ENCODE data around the gene PLEKHN1. TPM values are rescaled to one million over a fixed set of nuclear protein-coding genes. Genes with fewer than 3 reads are reported as not detected.
A peak's percentile ranks its signal among the peaks of the same experiment; 100 is the strongest.

The PLEKHN1 gene
- total and polyA plus RNA-seq, 7 experiments from 2014 or later, result 0.18 to 3.0 (median 0.83) TPM; not detected in 1

DNA sequence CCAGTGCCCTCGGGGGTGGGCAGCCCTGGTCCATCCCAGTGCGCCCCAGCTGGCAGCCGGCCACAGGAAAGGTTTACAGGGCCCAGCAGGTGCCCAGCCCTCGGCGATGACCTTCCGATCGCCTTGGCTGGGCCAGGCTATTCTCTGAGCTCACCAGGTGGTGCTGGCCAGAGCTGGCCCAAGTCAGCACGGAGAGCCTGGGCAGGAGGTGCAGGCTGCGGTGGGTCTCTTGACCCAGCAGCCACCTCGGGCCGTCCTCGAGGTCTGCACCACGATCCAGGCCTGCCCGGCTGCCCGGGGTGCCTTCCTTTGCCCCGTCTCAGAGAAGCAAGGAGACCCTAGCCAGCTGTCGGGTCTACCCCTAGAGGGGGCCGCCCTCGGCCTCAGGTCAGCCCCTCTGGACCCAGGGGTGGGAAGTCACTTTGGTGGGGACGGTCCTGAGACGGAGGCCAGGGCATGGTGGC is 15.2 kb downstream of the PLEKHN1 start:
- Histone ChIP-seq H3K27ac (ENCODE audit: low read depth, low read length) (no peak overlapping the region), H3K4me1 (ENCODE audit: control insufficient read depth in 2 of 2, insufficient read depth in 2 of 2, low read length in 2 of 2) (no peaks in the 10 kb centered on the region), H3K36me3 (ENCODE audit: control insufficient read depth in 2 of 3, insufficient read depth in 3 of 3, low read length in 3 of 3) (no peaks in the 10 kb centered on the region), H3K27me3 (ENCODE audit: control insufficient read depth in 2 of 2, insufficient read depth in 2 of 2, low read length in 2 of 2) (no peaks in the 10 kb centered on the region), H3K9me3 (ENCODE audit: control insufficient read depth in 2 of 3, low read length in 3 of 3) (no peaks in the 10 kb centered on the region), H3K4me3 (ENCODE audit: low read length) (no peak overlapping the region)
- Mint-ChIP-seq H3K4me3 (no peak overlapping the region), H3K4me1 (peaks cover 0 to 4% (median 0%) of the 10 kb centered on the region in 7 donors), H3K36me3 (no peaks in the 10 kb centered on the region), H3K27ac (no peak overlapping the region), H3K9me3 (peaks cover 0 to 3% (median 0%) of the 10 kb centered on the region in 11 donors), H3K27me3 (peaks cover 7 to 30% (median 16%) of the 10 kb centered on the region in 5 donors)
- DNase-seq (peak in 1 of 9 donors; percentile 6), ATAC-seq (no peak)
- POLR2A ChIA-PET, result interaction anchor here (1.2 kb wide), 1 partner anchor 141 kb away, joined by 3 read pairs; no protein-coding TSS in a partner anchor
- intact Hi-C loops (cut with micrococcal nuclease), result loop anchor here in 1 of 2 donors (5.0 kb wide), 1 partner anchor 311 kb away; no protein-coding TSS in a partner anchor
- CTCF ChIA-PET, result interaction anchor here (1.4 to 4.7 kb wide), 2 partner anchors 80 to 83 kb away, joined by 3 to 38 read pairs; no protein-coding TSS in a partner anchor

DNA sequence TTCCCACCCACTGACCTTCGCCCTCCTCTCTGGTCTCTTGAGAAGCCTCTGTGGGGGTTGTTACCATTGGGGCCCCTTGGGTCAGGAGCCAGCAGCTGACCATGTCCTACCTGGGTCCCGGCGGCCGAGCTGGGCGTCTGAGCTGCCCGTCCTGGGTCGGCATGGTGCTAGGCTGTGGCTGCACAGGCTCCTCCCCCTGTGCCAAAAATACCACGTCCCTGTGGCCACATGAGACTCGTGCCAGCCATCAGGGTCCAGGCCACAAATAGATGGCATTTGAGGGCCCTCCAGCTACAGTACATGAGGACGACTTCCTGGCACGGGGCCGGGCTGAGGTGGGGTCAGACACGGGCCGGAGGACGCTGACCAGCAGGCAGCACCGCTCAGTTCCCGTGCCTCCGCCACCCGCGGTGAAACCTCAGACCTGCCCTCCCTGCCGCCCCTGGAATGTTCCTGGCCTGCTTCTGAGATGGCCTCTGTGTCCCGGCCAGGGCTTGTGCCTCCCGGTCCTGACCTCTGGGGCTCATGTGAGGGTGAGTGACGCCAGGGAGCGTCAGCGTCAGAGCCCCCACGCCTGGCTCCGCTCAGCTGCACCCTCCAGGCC is 15.8 kb downstream of the PLEKHN1 start, which contains the start of gene PERM1:
TSS of gene PERM1 (minus strand) at position 139 of the 604 bp plus-strand sequence. CDS start 1,064 bp downstream, outside the sequence.
- no peak for ATAC-seq
- intact Hi-C loops (cut with micrococcal nuclease), result loop anchor here in 1 of 2 donors (5.0 kb wide), 1 partner anchor 310 kb away; no protein-coding TSS in a partner anchor
- Mint-ChIP-seq H3K4me3 (no peak within 1 kb of the TSS), H3K9me3 (peaks cover 0 to 3% (median 0%) of the 10 kb centered on the region in 11 donors), H3K27ac (no peak within 1 kb of the TSS), H3K27me3 (peaks cover 7 to 30% (median 16%) of the 10 kb centered on the region in 5 donors), H3K36me3 (no peaks in the 10 kb centered on the region), H3K4me1 (peaks cover 0 to 4% (median 0%) of the 10 kb centered on the region in 7 donors)
- no peaks in the 10 kb centered on the region for H3K4me1 ChIP-seq (ENCODE audit: control insufficient read depth in 2 of 2, insufficient read depth in 2 of 2, low read length in 2 of 2)
- no peak within 1 kb of the TSS for H3K4me3 ChIP-seq (ENCODE audit: low read length)
- DNase-seq, result peak in 1 of 9 donors; percentile 5
- no peaks in the 10 kb centered on the region for H3K36me3 ChIP-seq (ENCODE audit: control insufficient read depth in 2 of 3, insufficient read depth in 3 of 3, low read length in 3 of 3)
- H3K27ac ChIP-seq (ENCODE audit: low read depth, low read length), result no peak within 1 kb of the TSS
- CTCF ChIA-PET, result interaction anchor here (1.0 to 4.7 kb wide), 2 partner anchors 15 to 82 kb away, joined by 3 to 38 read pairs; no protein-coding TSS in a partner anchor
- POLR2A ChIA-PET, result interaction anchor here (1.2 kb wide), 1 partner anchor 140 kb away, joined by 3 read pairs; no protein-coding TSS in a partner anchor
- H3K9me3 ChIP-seq (ENCODE audit: control insufficient read depth in 2 of 3, low read length in 3 of 3), result no peaks in the 10 kb centered on the region
- no peaks in the 10 kb centered on the region for H3K27me3 ChIP-seq (ENCODE audit: control insufficient read depth in 2 of 2, insufficient read depth in 2 of 2, low read length in 2 of 2)

DNA sequence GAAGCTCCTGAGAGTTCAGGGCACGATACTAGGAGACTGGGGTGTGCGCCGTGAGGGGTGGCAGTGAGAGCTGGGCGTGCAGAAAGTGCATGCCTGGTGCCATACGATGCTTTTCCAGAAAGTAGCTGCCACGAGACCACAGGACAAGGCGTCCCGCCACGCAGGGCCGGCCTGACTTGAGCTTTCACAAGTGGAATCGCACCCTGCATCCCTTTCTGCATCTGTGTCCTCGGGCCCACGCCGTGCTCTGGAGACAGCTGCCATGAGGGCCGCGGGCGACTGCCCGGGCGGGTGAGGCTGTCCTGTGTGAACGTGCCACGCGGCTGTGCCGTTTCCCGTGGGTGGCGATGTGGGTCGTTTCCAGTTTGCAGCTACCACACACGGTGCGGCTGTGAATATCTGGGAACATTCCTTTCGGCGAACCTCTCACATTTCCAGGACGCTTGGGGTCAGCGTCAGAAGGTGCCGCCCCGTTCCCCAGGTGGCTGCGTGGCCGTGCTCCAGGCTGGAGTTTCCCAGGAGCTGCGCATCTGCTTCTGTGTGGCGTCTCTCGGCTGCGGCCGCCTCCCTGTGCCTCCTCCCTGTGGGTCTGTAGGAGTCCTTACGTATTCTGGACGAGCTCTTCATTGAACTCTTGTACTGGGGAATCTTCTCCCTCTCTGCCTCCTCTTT is 16.6 kb downstream of the PLEKHN1 start:
- no peak for ATAC-seq

DNA sequence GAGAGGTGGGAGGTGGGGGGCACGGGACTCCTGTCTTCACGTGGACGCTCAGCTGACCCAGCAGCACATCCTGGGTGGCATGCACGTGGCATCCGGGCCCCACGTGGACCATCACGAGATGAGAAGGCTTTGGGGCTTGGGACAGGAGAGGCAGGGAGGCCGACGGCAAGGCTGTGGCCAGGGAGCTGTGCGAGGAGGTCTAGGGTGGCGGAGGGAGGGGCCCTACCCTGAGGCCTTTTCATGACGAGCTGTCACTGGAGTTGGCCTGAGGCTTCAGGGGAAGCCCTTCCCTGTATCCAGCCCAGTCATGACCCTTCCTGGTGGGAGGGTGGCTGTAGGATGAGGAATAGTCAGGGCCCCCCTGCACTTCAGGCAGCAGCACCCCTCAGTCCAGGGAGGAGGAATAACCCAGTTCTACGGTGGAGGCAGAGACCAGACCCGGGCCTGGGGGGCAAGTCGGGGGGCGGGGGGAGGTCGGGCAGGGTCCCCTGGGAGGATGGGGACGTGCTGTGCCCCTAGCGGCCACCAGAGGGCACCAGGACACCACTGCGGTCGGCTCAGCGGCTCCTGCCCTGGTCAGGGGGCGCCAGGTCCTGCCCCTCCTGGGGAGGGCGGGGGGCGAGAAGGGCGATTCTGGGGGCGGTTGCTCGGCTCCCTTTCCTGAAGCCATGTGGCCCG is 17.7 kb downstream of the PLEKHN1 start:
- intact Hi-C loops (cut with micrococcal nuclease), result loop anchor here (1.0 to 5.0 kb wide), 5 partner anchors 17 to 309 kb away; no protein-coding TSS in a partner anchor
- POLR2A ChIA-PET, result no interaction called here
- Histone ChIP-seq H3K9me3 (ENCODE audit: control insufficient read depth in 2 of 3, low read length in 3 of 3) (no peaks in the 10 kb centered on the region), H3K36me3 (ENCODE audit: control insufficient read depth in 2 of 3, insufficient read depth in 3 of 3, low read length in 3 of 3) (no peaks in the 10 kb centered on the region), H3K27ac (ENCODE audit: low read depth, low read length) (no peak overlapping the region), H3K27me3 (ENCODE audit: control insufficient read depth in 2 of 2, insufficient read depth in 2 of 2, low read length in 2 of 2) (no peaks in the 10 kb centered on the region), H3K4me1 (ENCODE audit: control insufficient read depth in 2 of 2, insufficient read depth in 2 of 2, low read length in 2 of 2) (no peaks in the 10 kb centered on the region), H3K4me3 (ENCODE audit: low read length) (no peak overlapping the region)
- no peaks in the 10 kb centered on the region for H3K36me3 Mint-ChIP-seq
- H3K9me3 Mint-ChIP-seq, result peaks cover 0 to 7% (median 0%) of the 10 kb centered on the region in 11 donors
- H3K4me3 Mint-ChIP-seq, result no peak overlapping the region
- H3K27ac Mint-ChIP-seq, result no peak overlapping the region
- H3K27me3 Mint-ChIP-seq, result peaks cover 7 to 38% (median 26%) of the 10 kb centered on the region in 5 donors
- ATAC-seq (peak; percentile 85), DNase-seq (peak in 7 of 9 donors; percentile 47 to 71 (median 62))
- CTCF ChIA-PET, result interaction anchor here (0.6 to 4.7 kb wide), 9 partner anchors 18 to 308 kb away, joined by 3 to 38 read pairs (median 4); no protein-coding TSS in a partner anchor
- H3K4me1 Mint-ChIP-seq, result peaks cover 0 to 2% (median 0%) of the 10 kb centered on the region in 7 donors

More for the DNA sequence above, 16.6 kb downstream of the PLEKHN1 start:
- Mint-ChIP-seq H3K36me3 (no peaks in the 10 kb centered on the region), H3K4me3 (no peak overlapping the region), H3K9me3 (peaks cover 0 to 3% (median 0%) of the 10 kb centered on the region in 11 donors), H3K4me1 (peaks cover 0 to 4% (median 0%) of the 10 kb centered on the region in 7 donors), H3K27ac (no peak overlapping the region), H3K27me3 (peaks cover 7 to 30% (median 17%) of the 10 kb centered on the region in 5 donors)
- H3K27ac ChIP-seq (ENCODE audit: low read depth, low read length), result no peak overlapping the region
- no peaks in the 10 kb centered on the region for H3K36me3 ChIP-seq (ENCODE audit: control insufficient read depth in 2 of 3, insufficient read depth in 3 of 3, low read length in 3 of 3)
- H3K9me3 ChIP-seq (ENCODE audit: control insufficient read depth in 2 of 3, low read length in 3 of 3), result no peaks in the 10 kb centered on the region
- no peak overlapping the region for H3K4me3 ChIP-seq (ENCODE audit: low read length)
- POLR2A ChIA-PET, result interaction anchor here (1.2 kb wide), 1 partner anchor 140 kb away, joined by 3 read pairs; no protein-coding TSS in a partner anchor
- CTCF ChIA-PET, result interaction anchor here (0.8 to 4.7 kb wide), 5 partner anchors 9 to 82 kb away, joined by 3 to 38 read pairs (median 6); no protein-coding TSS in a partner anchor
- no peaks in the 10 kb centered on the region for H3K27me3 ChIP-seq (ENCODE audit: control insufficient read depth in 2 of 2, insufficient read depth in 2 of 2, low read length in 2 of 2)
- no peaks in the 10 kb centered on the region for H3K4me1 ChIP-seq (ENCODE audit: control insufficient read depth in 2 of 2, insufficient read depth in 2 of 2, low read length in 2 of 2)
- DNase-seq, result peak in 1 of 9 donors; percentile 4
- intact Hi-C loops (cut with micrococcal nuclease), result loop anchor here in 1 of 2 donors (5.0 kb wide), 1 partner anchor 309 kb away; no protein-coding TSS in a partner anchor

DNA sequence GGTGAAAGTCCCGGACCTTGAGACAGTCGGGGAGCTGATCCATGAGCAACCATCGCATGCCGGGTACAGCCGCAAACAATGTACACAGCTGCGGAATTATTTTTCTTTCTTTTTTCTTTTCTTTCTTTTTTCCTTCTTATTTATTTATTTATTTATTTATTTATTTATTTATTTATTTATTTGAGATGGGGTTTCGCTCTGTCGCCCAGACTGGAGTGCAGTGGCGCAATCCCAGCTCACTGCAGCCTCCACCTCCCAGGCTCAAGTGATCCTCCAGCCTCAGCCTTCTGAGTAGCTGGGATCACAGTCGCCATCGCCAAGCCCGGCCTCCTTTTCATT is 18.2 kb downstream of the PLEKHN1 start:
- ChIA-PET CTCF (interaction anchor here (0.6 to 4.7 kb wide), 10 partner anchors 17 to 1039 kb away, joined by 3 to 38 read pairs (median 4); no protein-coding TSS in a partner anchor), POLR2A (no interaction called here)
- peaks cover 0 to 2% (median 0%) of the 10 kb centered on the region in 7 donors for H3K4me1 Mint-ChIP-seq
- no peaks in the 10 kb centered on the region for H3K27me3 ChIP-seq (ENCODE audit: control insufficient read depth in 2 of 2, insufficient read depth in 2 of 2, low read length in 2 of 2)
- no peak overlapping the region for H3K4me3 Mint-ChIP-seq
- no peaks in the 10 kb centered on the region for H3K4me1 ChIP-seq (ENCODE audit: control insufficient read depth in 2 of 2, insufficient read depth in 2 of 2, low read length in 2 of 2)
- intact Hi-C loops (cut with micrococcal nuclease), result loop anchor here (1.0 to 5.0 kb wide), 5 partner anchors 17 to 308 kb away; no protein-coding TSS in a partner anchor
- no peak for ATAC-seq
- H3K27ac Mint-ChIP-seq, result no peak overlapping the region
- DNase-seq, result no peak
- no peak overlapping the region for H3K27ac ChIP-seq (ENCODE audit: low read depth, low read length)
- H3K36me3 Mint-ChIP-seq, result no peaks in the 10 kb centered on the region
- peaks cover 0 to 7% (median 0%) of the 10 kb centered on the region in 11 donors for H3K9me3 Mint-ChIP-seq
- H3K4me3 ChIP-seq (ENCODE audit: low read length), result no peak overlapping the region
- peaks cover 7 to 43% (median 30%) of the 10 kb centered on the region in 5 donors for H3K27me3 Mint-ChIP-seq
- H3K36me3 ChIP-seq (ENCODE audit: control insufficient read depth in 2 of 3, insufficient read depth in 3 of 3, low read length in 3 of 3), result no peaks in the 10 kb centered on the region
- no peaks in the 10 kb centered on the region for H3K9me3 ChIP-seq (ENCODE audit: control insufficient read depth in 2 of 3, low read length in 3 of 3)

DNA sequence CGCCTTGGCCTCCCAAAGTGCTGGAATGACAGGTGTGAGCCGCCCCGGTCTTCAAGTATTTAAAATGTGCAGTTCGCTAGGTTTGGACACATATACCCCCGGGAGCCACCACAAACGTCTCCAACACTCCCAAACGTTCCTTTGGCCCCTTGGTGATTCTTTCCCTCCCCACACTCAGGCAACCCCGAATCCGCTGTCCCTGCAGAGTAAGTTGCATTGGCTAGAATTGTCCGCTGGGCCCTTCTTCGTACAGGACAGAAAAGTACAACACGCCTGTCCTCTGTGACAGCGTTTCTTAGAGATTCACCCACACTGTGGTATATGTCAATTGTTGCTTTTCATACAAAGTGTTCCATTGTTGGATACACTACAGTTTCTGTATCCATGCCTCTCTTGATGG is 18.8 kb downstream of the PLEKHN1 start:
- Histone ChIP-seq H3K4me1 (ENCODE audit: control insufficient read depth in 2 of 2, insufficient read depth in 2 of 2, low read length in 2 of 2) (no peaks in the 10 kb centered on the region), H3K4me3 (ENCODE audit: low read length) (no peak overlapping the region), H3K9me3 (ENCODE audit: control insufficient read depth in 2 of 3, low read length in 3 of 3) (no peaks in the 10 kb centered on the region), H3K36me3 (ENCODE audit: control insufficient read depth in 2 of 3, insufficient read depth in 3 of 3, low read length in 3 of 3) (no peaks in the 10 kb centered on the region), H3K27me3 (ENCODE audit: control insufficient read depth in 2 of 2, insufficient read depth in 2 of 2, low read length in 2 of 2) (no peaks in the 10 kb centered on the region), H3K27ac (ENCODE audit: low read depth, low read length) (no peak overlapping the region)
- DNase-seq (no peak), ATAC-seq (no peak)
- Mint-ChIP-seq H3K4me1 (peaks cover 0 to 2% (median 0%) of the 10 kb centered on the region in 7 donors), H3K36me3 (no peaks in the 10 kb centered on the region), H3K27ac (no peak overlapping the region), H3K27me3 (peaks cover 8 to 48% (median 30%) of the 10 kb centered on the region in 5 donors), H3K9me3 (peaks cover 0 to 9% (median 0%) of the 10 kb centered on the region in 11 donors), H3K4me3 (no peak overlapping the region)
- POLR2A ChIA-PET, result no interaction called here
- CTCF ChIA-PET, result interaction anchor here (0.6 to 4.7 kb wide), 5 partner anchors 17 to 1038 kb away, joined by 3 to 38 read pairs (median 4); no protein-coding TSS in a partner anchor
- intact Hi-C loops (cut with micrococcal nuclease), result loop anchor here in 1 of 2 donors (2.0 kb wide), 1 partner anchor 308 kb away; no protein-coding TSS in a partner anchor

Data from naive thymus-derived CD4-positive, alpha-beta T cell (primary cell).